ENCODE data around the gene TRIM17.
"Not testable (repeated sequence)": the region's sequence is repeated elsewhere in the genome, so short reads cannot be mapped to it uniquely, and the experiment has no call there.

TRIM17 gene

GRCh38 chr1:228446852-228447251 lies 30.2 kb upstream of the TRIM17 start:
- DNase-seq: no peak

- peak; percentile 71 for DNase-seq
These were observed 29.4 kb upstream of the TRIM17 start for GRCh38 chr1:228445843-228446650.

- no peak for DNase-seq
These were observed 28.8 kb upstream of the TRIM17 start for GRCh38 chr1:228445490-228445842.

GRCh38 chr1:228443395-228443794 lies 26.7 kb upstream of the TRIM17 start:
- no peak for DNase-seq

- DNase-seq: no peak
These were observed 24.3 kb upstream of the TRIM17 start for GRCh38 chr1:228440761-228441500.

- no peak for DNase-seq
These were observed 21.6 kb upstream of the TRIM17 start for GRCh38 chr1:228438266-228438665.

- DNase-seq: no peak
These were observed 20.8 kb upstream of the TRIM17 start for GRCh38 chr1:228437424-228437962.

GRCh38 chr1:228434689-228435088 lies 18.0 kb upstream of the TRIM17 start:
- no peak for DNase-seq

GRCh38 chr1:228433337-228434053 lies 16.8 kb upstream of the TRIM17 start:
- DNase-seq: not testable (repeated sequence)

- no peak for DNase-seq
These were observed 13.6 kb upstream of the TRIM17 start for GRCh38 chr1:228430243-228430642.

GRCh38 chr1:228429698-228430097 lies 13.0 kb upstream of the TRIM17 start:
- DNase-seq: no peak

- no peak for DNase-seq
These were observed 12.3 kb upstream of the TRIM17 start for GRCh38 chr1:228429007-228429406.

GRCh38 chr1:228428412-228428811 lies 11.8 kb upstream of the TRIM17 start:
- no peak for DNase-seq

GRCh38 chr1:228426518-228427175 lies 10.0 kb upstream of the TRIM17 start:
- no peak for DNase-seq

- no peak for DNase-seq
These were observed 8.3 kb upstream of the TRIM17 start for GRCh38 chr1:228424685-228425660.

- no peak for DNase-seq
These were observed 6.9 kb upstream of the TRIM17 start for GRCh38 chr1:228423404-228424053.

GRCh38 chr1:228420968-228421826 lies 4.5 kb upstream of the TRIM17 start:
- DNase-seq: no peak

- no peak for DNase-seq
These were observed 982 bp upstream of the TRIM17 start for GRCh38 chr1:228417483-228418203.

- no peak for DNase-seq
These were observed 400 bp upstream of the TRIM17 start for GRCh38 chr1:228417061-228417460.
